GM12878 (cell line): ENCODE measurements around the gene CEBPE. TPM values are rescaled to one million over a fixed set of nuclear protein-coding genes. Genes with fewer than 3 reads are reported as not detected.

Source experiments
- ATAC-seq: fragments of 200-7000 bp; cut with Tn5 transposase; 3 replicates; pipeline ENCODE4 v1.9.1; 2020; ENCODE audit warnings: mild to moderate bottlenecking, moderate library complexity
- BruUV-seq: library from RNA; stranded (reverse); fragments of 400-500 nt; replicated peaks from 2 replicates; lab custom pipeline; 2021; lab: Mats Ljungman, UMichigan
- CTCF ChIA-PET: fragments of 300-600 bp; sonication (Branson Sonifier 250); formaldehyde crosslinking; extraction: SDS; loops from one replicate; lab custom pipeline; 2021; ENCODE audit warnings: inconsistent platforms; lab: Yijun Ruan, JAX
- POLR2A ChIA-PET: fragments of 350-600 bp; formaldehyde crosslinking; extraction: SDS; loops from one replicate; lab custom pipeline; 2021; ENCODE audit warnings: inconsistent platforms; lab: Charles Lee
- RAD21 ChIA-PET: fragments of 300-600 bp; sonication (Branson Sonifier 250); formaldehyde crosslinking; loops from one replicate; lab custom pipeline; 2023; ENCODE audit warnings: antibody characterized with exemption; ENCODE audit not compliant: unreplicated experiment; lab: Charles Lee
- SMC1A ChIA-PET: fragments of 300-600 bp; sonication (Branson Sonifier 250); formaldehyde crosslinking; loops from one replicate; lab custom pipeline; 2023; ENCODE audit not compliant: unreplicated experiment, uncharacterized antibody; lab: Charles Lee
- DNase-seq: peaks from one replicate; pipeline ENCODE4 v3.0.0-alpha.2; 2011; ENCODE audit warnings: low read depth, low spot score
- FAIRE-seq: peaks from 3 replicates; lab custom pipeline; 2011; peaks lifted over from hg19 to GRCh38; lab: Jason Lieb, UNC
- H2AFZ ChIP-seq: 2 replicates; pipeline ENCODE4 v1.6.0; 2011; ENCODE audit warnings: low read depth, low read length, control low read depth; ENCODE audit not compliant: control insufficient read depth
- H3K27ac ChIP-seq: 2 replicates; pipeline ENCODE4 v1.5.1; 2011; ENCODE audit warnings: control low read depth; ENCODE audit not compliant: control insufficient read depth, insufficient read depth
- H3K27me3 ChIP-seq, 2 experiments: replicated peaks in 1 of 2; 2 replicates each; pipeline versions ENCODE4 v1.6.0 to v1.6.1; 2011; ENCODE audit warnings: low read length in 1 of 2; ENCODE audit not compliant: control insufficient read depth in 2 of 2, insufficient read depth in 2 of 2
- H3K36me3 ChIP-seq, 2 experiments: 2 replicates each; pipeline ENCODE4 v1.5.1; 2011; ENCODE audit warnings: low read length in 1 of 2; ENCODE audit not compliant: control insufficient read depth in 2 of 2, insufficient read depth in 2 of 2
- H3K4me1 ChIP-seq: 2 replicates; pipeline ENCODE4 v1.6.1; 2011; ENCODE audit warnings: mild to moderate bottlenecking, low read length, moderate library complexity, mixed read lengths; ENCODE audit not compliant: control insufficient read depth, insufficient read depth
- H3K4me2 ChIP-seq: 2 replicates; pipeline ENCODE4 v1.6.0; 2011; ENCODE audit warnings: control low read depth; ENCODE audit not compliant: control insufficient read depth, insufficient read depth
- H3K4me3 ChIP-seq: fragments of 200-600 bp; sonication (generic); 2 replicates; pipeline ENCODE4 v1.5.1; 2016
- H3K79me2 ChIP-seq: 2 replicates; pipeline ENCODE4 v1.6.0; 2011; ENCODE audit warnings: low read length; ENCODE audit not compliant: control insufficient read depth, insufficient read depth
- H3K9ac ChIP-seq: 2 replicates; pipeline ENCODE4 v1.8.0; 2011; ENCODE audit warnings: low read length, control low read depth, mixed read lengths; ENCODE audit not compliant: control insufficient read depth, insufficient read depth
- H3K9me3 ChIP-seq: replicated peaks from 3 replicates; pipeline ENCODE4 v1.5.1; 2011; ENCODE audit warnings: mild to moderate bottlenecking, low read length; ENCODE audit not compliant: control insufficient read depth, insufficient read depth
- H4K20me1 ChIP-seq: 2 replicates; pipeline ENCODE4 v1.6.0; 2011; ENCODE audit not compliant: control insufficient read depth, insufficient read depth
- BHLHE40 ChIP-seq, 2 experiments: fragments of 450-650 bp in 1 of 2; IDR thresholded peaks; 2 replicates each; pipeline ENCODE4 v1.6.1; 2011 to 2017; ENCODE audit warnings: low read depth in 2 of 2, borderline replicate concordance in 1 of 2, improper control_type of control experiment in 1 of 2, low read length in 1 of 2, mild to moderate bottlenecking in 1 of 2
- CBX5 ChIP-seq: sonication (generic); IDR thresholded peaks from 2 replicates; pipeline ENCODE4 v1.6.1; 2016; ENCODE audit warnings: low read depth, moderate library complexity, mild to moderate bottlenecking, inconsistent platforms
- CHD4 ChIP-seq: fragments of 200-600 bp; sonication (generic); IDR thresholded peaks from 2 replicates; pipeline ENCODE4 v1.6.1; 2016; ENCODE audit warnings: mild to moderate bottlenecking
- E2F4 ChIP-seq: IDR thresholded peaks from 2 replicates; pipeline ENCODE4 v1.6.1; 2012; ENCODE audit warnings: low read depth, low read length, improper control_type of control experiment
- EED ChIP-seq: sonication (generic); IDR thresholded peaks from 2 replicates; pipeline ENCODE4 v1.6.1; 2016; ENCODE audit warnings: antibody characterized with exemption, low read depth
- ELK1 ChIP-seq: IDR thresholded peaks from 2 replicates; pipeline ENCODE4 v1.6.1; 2012; ENCODE audit warnings: low read depth, low read length, improper control_type of control experiment
- EP300 ChIP-seq, 2 experiments: fragments of 150-350 bp in 1 of 2; IDR thresholded peaks; 2 replicates each; pipeline ENCODE4 v1.6.1; 2011 to 2012; ENCODE audit warnings: low read depth in 2 of 2, low read length in 2 of 2, borderline replicate concordance in 1 of 2, improper control_type of control experiment in 1 of 2, inconsistent platforms in 1 of 2; ENCODE audit not compliant: control insufficient read depth in 1 of 2
- EZH2 ChIP-seq: IDR thresholded peaks from 2 replicates; pipeline ENCODE4 v1.6.1; 2012; ENCODE audit warnings: low read depth, mild to moderate bottlenecking, control low read depth, inconsistent platforms, low read length, borderline replicate concordance; ENCODE audit not compliant: control insufficient read depth
- IKZF2 ChIP-seq, 2 experiments: fragments of 450-650 bp; IDR thresholded peaks; 2 replicates each; pipeline ENCODE4 v1.6.1; 2017; ENCODE audit warnings: mild to moderate bottlenecking in 2 of 2, moderate library complexity in 2 of 2
- IRF4 ChIP-seq: IDR thresholded peaks from 2 replicates; pipeline ENCODE4 v1.6.1; 2011; ENCODE audit warnings: low read depth, low read length
- NFIC ChIP-seq: IDR thresholded peaks from 2 replicates; pipeline ENCODE4 v1.6.1; 2012; ENCODE audit warnings: low read depth, mild to moderate bottlenecking, inconsistent platforms, low read length, moderate library complexity
- PAX8 ChIP-seq: fragments of 450-650 bp; IDR thresholded peaks from 2 replicates; pipeline ENCODE4 v1.6.1; 2017; ENCODE audit warnings: mild to moderate bottlenecking, moderate library complexity
- POLR2AphosphoS2 ChIP-seq: IDR thresholded peaks from 2 replicates; pipeline ENCODE4 v1.6.1; 2011; ENCODE audit warnings: low read depth, mild to moderate bottlenecking, low read length, improper control_type of control experiment, moderate library complexity
- RAD21 ChIP-seq: IDR thresholded peaks from 2 replicates; pipeline ENCODE4 v1.6.1; 2011; ENCODE audit warnings: mild to moderate bottlenecking, low read depth, low read length, moderate library complexity; ENCODE audit not compliant: insufficient read depth
- SMC3 ChIP-seq: IDR thresholded peaks from 2 replicates; pipeline ENCODE4 v1.6.1; 2011; ENCODE audit warnings: low read length, improper control_type of control experiment, borderline replicate concordance
- SPI1 ChIP-seq: IDR thresholded peaks from 2 replicates; pipeline ENCODE4 v1.6.1; 2011; ENCODE audit warnings: low read depth, mild to moderate bottlenecking, low read length, moderate library complexity, borderline replicate concordance; ENCODE audit not compliant: insufficient read depth
- ZNF207 ChIP-seq: fragments of 450-650 bp; IDR thresholded peaks from 2 replicates; pipeline ENCODE4 v1.6.1; 2014; ENCODE audit warnings: antibody characterized with exemption, mild to moderate bottlenecking, borderline replicate concordance
- WGBS: methylation state at CpG from one replicate; pipeline ENCODE4 v1.1.6; 2016; ENCODE audit warnings: low lambda C conversion rate; ENCODE audit not compliant: insufficient replicate concordance, insufficient coverage; ENCODE audit errors: missing lambda C conversion rate; 5-methylcytosine and 5-hydroxymethylcytosine counted together
- in situ Hi-C: fragments of 300-500 bp; cut with MboI; formaldehyde crosslinking; loops from 9 replicates; pipeline ENCODE4 v1.14.3; 2018; ENCODE audit warnings: mixed read lengths
- intact Hi-C: fragments of 100-400 bp; cut with micrococcal nuclease; formaldehyde crosslinking; loops from one replicate; pipeline ENCODE4 v1.14.2; 2022; ENCODE audit not compliant: unreplicated experiment
- polyA plus RNA-seq, 11 experiments: library from polyadenylated mRNA; depleted of rRNA in 4 of 11; unstranded in 6 of 11; stranded (reverse) in 5 of 11; fragments of >200 nt; fragmentation: Nextera tagmentation in 4 of 11; fragmentation: Illumina TruSeq in 1 of 11; extraction: Ambion mirVana in 4 of 11; extraction: Trizol in 1 of 11; gene quantifications; 1 replicate in 1 of 11; 2 replicates in 10 of 11; pipeline versions ENCODE4 v1.2.1 to v1.2.3, GENCODE V29; 2011 to 2016; ENCODE audit warnings: inconsistent platforms in 2 of 11, missing spikeins in 2 of 11, low read depth in 1 of 11
- total RNA-seq, 4 experiments: library from RNA; depleted of rRNA in 3 of 4; stranded (reverse); fragments of >200 nt in 3 of 4; fragmentation: Illumina TruSeq in 1 of 4; extraction: Trizol in 1 of 4; gene quantifications; 2 replicates each; pipeline versions ENCODE4 v1.2.1 to v1.2.3, GENCODE V29; 2013 to 2021

The CEBPE gene
- total and polyA plus RNA-seq, 10 of the 15 experiments (the other 5 are each of a cell fraction or from before 2014, with no cell fraction given) = 0.09 to 0.45 (median 0.24) TPM; not detected in 7

- no peak for DNase-seq
- POLR2A ChIA-PET = interaction anchor here (0.7 kb wide), 1 partner anchor 9 kb away, joined by 3 read pairs; no protein-coding TSS in a partner anchor
- intact Hi-C loops (no loop called here), in situ Hi-C loops (no loop called here)
- RAD21 ChIA-PET = no interaction called here
- CTCF ChIA-PET = interaction anchor here (0.7 to 1.5 kb wide), 4 partner anchors 14 to 106 kb away, joined by 3 to 6 read pairs (median 4); no protein-coding TSS in a partner anchor
- SMC1A ChIA-PET = no interaction called here
- Histone ChIP-seq H3K4me1 (no peaks in the 10 kb centered on the region), H4K20me1 (no peaks in the 10 kb centered on the region), H3K79me2 (no peaks in the 10 kb centered on the region), H2AFZ (no peak overlapping the region), H3K36me3 (no peaks in the 10 kb centered on the region), H3K4me2 (no peak overlapping the region), H3K9ac (no peak overlapping the region), H3K9me3 (no peaks in the 10 kb centered on the region), H3K27me3 (peaks cover 3 to 6% of the 10 kb centered on the region in 2 experiments), H3K4me3 (no peak overlapping the region), H3K27ac (no peak overlapping the region)
- 47% methylated on average over 2 of the region's 2 CpGs for WGBS
- no peak for ATAC-seq
- TF ChIP-seq ELK1 (no peak), EED (no peak), EZH2 (no peak), IKZF2 (IDR thresholded peaks at IDR 0.05) (no peak), EP300 (IDR thresholded peaks at IDR 0.05; ENCODE audit: borderline replicate concordance in 1 of 2, control insufficient read depth in 1 of 2, low read depth in 2 of 2, low read length in 2 of 2) (no peak), SMC3 (no peak), SPI1 (no peak), IRF4 (no peak), E2F4 (no peak), CBX5 (no peak), BHLHE40 (IDR thresholded peaks at IDR 0.05; ENCODE audit: borderline replicate concordance in 1 of 2, low read depth in 2 of 2, low read length in 1 of 2) (no peak), ZNF207 (no peak), CHD4 (no peak), POLR2AphosphoS2 (no peak), NFIC (no peak), RAD21 (no peak), PAX8 (no peak)
- no peak for FAIRE-seq
- BruUV-seq = no TSS peak
Observed at GRCh38 chr14:23163830-23164229, 44.8 kb upstream of the CEBPE start.
